ENCODE data around the gene RABL2B.

Gene RABL2B

DNA sequence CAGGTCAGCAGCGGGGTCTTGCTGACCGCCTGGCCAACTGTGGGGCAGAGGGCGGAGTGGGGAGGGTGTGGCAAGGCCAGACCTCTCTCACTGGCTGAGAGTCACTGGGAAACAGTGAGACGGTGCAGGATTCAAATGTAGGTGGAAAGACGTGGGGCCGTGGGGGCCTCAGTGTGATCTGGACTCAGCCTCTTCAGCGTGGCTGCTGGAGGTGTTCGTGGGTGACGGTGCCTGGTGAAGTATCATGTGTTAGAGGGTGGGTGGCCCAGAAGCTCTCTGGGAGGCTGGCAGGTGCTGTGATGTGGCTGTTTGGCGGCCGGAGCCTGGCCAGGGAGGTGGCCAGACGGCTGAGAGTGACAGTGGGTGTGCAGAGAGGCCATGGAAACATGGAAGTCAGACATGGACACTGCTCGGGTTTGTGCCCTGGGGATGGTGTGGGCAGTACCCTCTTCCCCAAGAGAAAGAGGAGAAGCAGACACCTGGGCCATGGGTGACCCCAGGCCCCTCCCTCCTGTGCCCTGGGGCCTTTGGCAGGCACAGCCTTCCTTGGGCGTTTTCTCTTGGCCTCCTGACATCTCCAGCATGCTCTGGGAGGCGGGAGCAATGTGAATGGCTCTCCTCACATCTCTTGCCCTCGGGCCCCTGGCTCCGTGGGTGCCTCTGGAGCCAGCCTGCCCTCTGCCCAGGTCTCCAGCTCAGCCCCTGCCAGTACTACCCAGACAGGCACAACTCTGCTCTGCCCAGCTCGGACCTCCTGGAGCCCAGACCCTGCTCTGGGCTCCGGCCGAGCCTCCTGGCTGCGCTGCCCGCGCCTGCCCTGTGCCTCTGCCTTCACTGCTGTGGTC is 55.5 kb downstream of the RABL2B start:
- no peak overlapping the region for H3K4me3 ChIP-seq (ENCODE audit: low read depth, low read length)
- TF ChIP-seq MYC (IDR thresholded peaks at IDR 0.05; ENCODE audit: low read depth, low read length) = no peak
- no peak for TF ChIP-seq MAX (IDR thresholded peaks at IDR 0.05; ENCODE audit: low read depth, low read length)
- no peak for TF ChIP-seq POLR2A (IDR thresholded peaks at IDR 0.05; ENCODE audit: extremely low read depth, insufficient read length)
- no peak for DNase-seq (ENCODE audit: low read depth)

- no peak for TF ChIP-seq CTCF (IDR thresholded peaks at IDR 0.05; ENCODE audit: low read depth, low read length)
- TF ChIP-seq MAX (IDR thresholded peaks at IDR 0.05; ENCODE audit: low read depth, low read length) = no peak
- no peak for TF ChIP-seq MYC (IDR thresholded peaks at IDR 0.05; ENCODE audit: low read depth, low read length)
- TF ChIP-seq POLR2A (IDR thresholded peaks at IDR 0.05; ENCODE audit: extremely low read depth, insufficient read length) = no peak
- peak; percentile 19 for DNase-seq (ENCODE audit: low read depth)
- H3K4me3 ChIP-seq (ENCODE audit: low read depth, low read length) = no peak overlapping the region
Observed at GRCh38 chr22:50726643-50727340, 56.6 kb downstream of the RABL2B start.

GRCh38 chr22:50725597-50725996 is 57.8 kb downstream of the RABL2B start:
- no peak for TF ChIP-seq MAX (IDR thresholded peaks at IDR 0.05; ENCODE audit: low read depth, low read length)
- TF ChIP-seq CTCF (IDR thresholded peaks at IDR 0.05; ENCODE audit: low read depth, low read length) = no peak
- TF ChIP-seq MYC (IDR thresholded peaks at IDR 0.05; ENCODE audit: low read depth, low read length) = no peak
- H3K4me3 ChIP-seq (ENCODE audit: low read depth, low read length) = no peak overlapping the region
- no peak for DNase-seq (ENCODE audit: low read depth)

- TF ChIP-seq MAX (IDR thresholded peaks at IDR 0.05; ENCODE audit: low read depth, low read length) = no peak
- TF ChIP-seq MYC (IDR thresholded peaks at IDR 0.05; ENCODE audit: low read depth, low read length) = no peak
- TF ChIP-seq CTCF (IDR thresholded peaks at IDR 0.05; ENCODE audit: low read depth, low read length) = no peak
- TF ChIP-seq POLR2A (IDR thresholded peaks at IDR 0.05; ENCODE audit: extremely low read depth, insufficient read length) = no peak
- no peak overlapping the region for H3K4me3 ChIP-seq (ENCODE audit: low read depth, low read length)
- DNase-seq (ENCODE audit: low read depth) = no peak
Observed at GRCh38 chr22:50724616-50725015, 58.8 kb downstream of the RABL2B start.

DNA sequence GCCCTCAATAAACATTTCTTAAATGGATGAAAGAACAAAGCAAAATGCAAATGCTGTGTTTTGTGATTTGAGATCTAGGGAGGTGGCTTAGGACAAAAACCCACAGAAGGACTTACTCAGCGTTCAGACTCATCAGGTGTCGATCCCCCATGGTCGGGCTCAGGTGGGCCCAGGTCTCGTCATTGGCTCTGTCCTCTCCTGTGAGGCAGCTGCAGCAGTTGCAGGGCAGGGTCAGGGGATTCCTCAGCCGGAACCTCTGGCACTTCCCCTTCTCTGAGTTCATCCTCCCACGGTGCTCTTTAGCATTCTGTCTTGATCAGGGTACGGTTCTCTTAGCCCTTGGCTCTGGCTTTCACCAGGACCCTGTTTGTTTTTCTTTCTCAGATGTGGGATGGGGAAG is 59.4 kb downstream of the RABL2B start:
- DNase-seq (ENCODE audit: low read depth) = peak; percentile 38
- TF ChIP-seq MAX (IDR thresholded peaks at IDR 0.05; ENCODE audit: low read depth, low read length) (no peak), POLR2A (IDR thresholded peaks at IDR 0.05; ENCODE audit: extremely low read depth, insufficient read length) (no peak), CTCF (IDR thresholded peaks at IDR 0.05; ENCODE audit: low read depth, low read length) (no peak)
- no peak overlapping the region for H3K4me3 ChIP-seq (ENCODE audit: low read depth, low read length)
